ENCODE results near the gene NAGK. TPM values are rescaled to one million over a fixed set of nuclear protein-coding genes. Genes with fewer than 3 reads are reported as not detected.
"Not testable (repeated sequence)": the region's sequence is repeated elsewhere in the genome, so short reads cannot be mapped to it uniquely, and the experiment has no call there.

Gene NAGK
- total RNA-seq, 3 donors from 2014 or later (not counting 1 experiment from before 2014, with no cell fraction given) = 67.3 to 93.6 (median 74.9) TPM

DNA sequence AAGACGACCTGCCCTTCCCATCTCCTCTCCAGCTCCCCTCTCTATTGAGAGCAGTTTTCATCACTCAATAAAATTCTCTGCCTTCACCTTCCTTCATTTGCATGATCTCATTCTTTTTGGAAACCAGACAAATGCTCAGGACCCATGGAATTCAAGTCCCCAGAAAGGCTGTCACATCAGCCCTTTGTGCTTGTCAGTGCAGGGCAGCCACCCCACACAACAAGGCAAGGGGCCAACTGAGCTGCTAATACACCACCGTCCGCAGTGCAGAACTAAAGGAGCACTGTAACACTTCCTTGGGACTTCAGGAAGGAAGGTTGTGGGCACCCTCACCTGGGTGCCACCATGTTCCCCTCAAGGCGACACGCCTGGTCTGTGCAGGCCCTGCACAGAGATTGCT lies 35.4 kb downstream of the NAGK start:
- Histone ChIP-seq H3K4me3 (ENCODE audit: low read length) (no peak overlapping the region), H3K9me3 (ENCODE audit: control insufficient read depth, insufficient read depth, low read length) (no peaks in the 10 kb centered on the region), H3K27ac (ENCODE audit: low read length) (no peak overlapping the region), H3K4me1 (ENCODE audit: control insufficient read depth, insufficient read depth, low read length) (no peaks in the 10 kb centered on the region), H3K27me3 (ENCODE audit: control insufficient read depth, insufficient read depth, low read length) (no peaks in the 10 kb centered on the region), H3K36me3 (ENCODE audit: control insufficient read depth, insufficient read depth, low read length) (peaks cover under 1% of the 10 kb centered on the region)
- no peaks in the 10 kb centered on the region for H3K4me1 Mint-ChIP-seq
- no peak for DNase-seq
- ATAC-seq = no peak
- intact Hi-C loops (cut with micrococcal nuclease) = no loop called here
- H3K4me3 Mint-ChIP-seq = no peak overlapping the region
- WGBS (ENCODE audit: insufficient coverage) = 94% methylated on average over 5 of the region's 5 CpGs
- no peak overlapping the region for H3K27ac Mint-ChIP-seq
- TF ChIP-seq, protein P1, sequence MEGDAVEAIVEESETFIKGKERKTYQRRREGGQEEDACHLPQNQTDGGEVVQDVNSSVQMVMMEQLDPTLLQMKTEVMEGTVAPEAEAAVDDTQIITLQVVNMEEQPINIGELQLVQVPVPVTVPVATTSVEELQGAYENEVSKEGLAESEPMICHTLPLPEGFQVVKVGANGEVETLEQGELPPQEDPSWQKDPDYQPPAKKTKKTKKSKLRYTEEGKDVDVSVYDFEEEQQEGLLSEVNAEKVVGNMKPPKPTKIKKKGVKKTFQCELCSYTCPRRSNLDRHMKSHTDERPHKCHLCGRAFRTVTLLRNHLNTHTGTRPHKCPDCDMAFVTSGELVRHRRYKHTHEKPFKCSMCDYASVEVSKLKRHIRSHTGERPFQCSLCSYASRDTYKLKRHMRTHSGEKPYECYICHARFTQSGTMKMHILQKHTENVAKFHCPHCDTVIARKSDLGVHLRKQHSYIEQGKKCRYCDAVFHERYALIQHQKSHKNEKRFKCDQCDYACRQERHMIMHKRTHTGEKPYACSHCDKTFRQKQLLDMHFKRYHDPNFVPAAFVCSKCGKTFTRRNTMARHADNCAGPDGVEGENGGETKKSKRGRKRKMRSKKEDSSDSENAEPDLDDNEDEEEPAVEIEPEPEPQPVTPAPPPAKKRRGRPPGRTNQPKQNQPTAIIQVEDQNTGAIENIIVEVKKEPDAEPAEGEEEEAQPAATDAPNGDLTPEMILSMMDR (IDR thresholded peaks at IDR 0.05) = no peak
- H3K36me3 Mint-ChIP-seq = no peaks in the 10 kb centered on the region
- no peaks in the 10 kb centered on the region for H3K9me3 Mint-ChIP-seq
- H3K27me3 Mint-ChIP-seq (ENCODE audit: low read depth in 2 of 2) = peaks cover 7 to 10% of the 10 kb centered on the region in 2 donors

DNA sequence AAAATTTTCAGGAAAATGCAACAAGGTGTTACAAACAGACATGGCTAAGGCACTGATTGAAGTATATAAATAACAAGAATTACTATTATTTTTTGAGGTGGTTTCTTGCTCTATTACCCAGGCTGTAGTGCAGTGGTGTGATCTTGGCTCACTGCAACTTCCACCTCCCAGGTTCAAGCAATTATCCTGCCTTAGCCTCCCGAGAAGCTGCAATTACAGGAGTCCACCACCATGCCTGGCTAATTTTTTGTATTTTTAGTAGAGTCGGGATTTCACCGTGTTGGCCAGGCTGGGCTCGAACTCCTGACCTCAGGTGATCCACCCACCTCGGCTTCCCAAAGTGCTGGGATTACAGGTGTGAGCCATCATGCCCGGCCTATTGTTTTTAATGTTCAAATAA lies 38.0 kb downstream of the NAGK start:
- DNase-seq; H3K27me3 Mint-ChIP-seq (ENCODE audit: low read depth in 2 of 2); H3K4me3 Mint-ChIP-seq; H3K36me3 ChIP-seq (ENCODE audit: control insufficient read depth, insufficient read depth, low read length); H3K4me3 ChIP-seq (ENCODE audit: low read length); H3K27ac Mint-ChIP-seq; H3K4me1 ChIP-seq (ENCODE audit: control insufficient read depth, insufficient read depth, low read length); intact Hi-C loops (cut with micrococcal nuclease); H3K9me3 ChIP-seq (ENCODE audit: control insufficient read depth, insufficient read depth, low read length); H3K9me3 Mint-ChIP-seq; H3K27ac ChIP-seq (ENCODE audit: low read length); H3K27me3 ChIP-seq (ENCODE audit: control insufficient read depth, insufficient read depth, low read length); H3K4me1 Mint-ChIP-seq; H3K36me3 Mint-ChIP-seq; ATAC-seq: not testable (repeated sequence)
- WGBS (ENCODE audit: insufficient coverage) = 96% methylated on average over 5 of the region's 6 CpGs

DNA sequence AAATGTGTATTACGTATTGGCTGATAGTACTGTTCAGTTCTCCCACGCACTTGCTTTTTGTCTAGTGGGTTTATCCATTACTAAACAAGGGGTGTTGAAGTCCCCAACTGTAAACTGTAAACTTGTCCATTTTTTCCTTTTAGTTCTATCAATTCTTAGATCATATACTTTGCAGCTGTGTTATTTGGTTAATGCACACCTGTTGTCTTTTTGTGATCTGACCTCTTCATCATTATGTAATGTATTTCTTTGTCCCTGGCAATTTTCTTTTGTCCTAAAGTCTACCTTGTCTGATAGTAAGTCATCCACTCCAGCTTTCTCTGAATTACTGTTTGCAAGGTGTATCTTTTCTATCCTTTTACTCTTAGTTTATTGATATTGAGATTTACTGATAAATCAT lies 39.6 kb downstream of the NAGK start:
- ATAC-seq (no peak), DNase-seq (no peak)
- intact Hi-C loops (cut with micrococcal nuclease) = no loop called here
- H3K27me3 ChIP-seq (ENCODE audit: control insufficient read depth, insufficient read depth, low read length) = no peaks in the 10 kb centered on the region
- no peak overlapping the region for H3K4me3 ChIP-seq (ENCODE audit: low read length)
- no peak overlapping the region for H3K27ac ChIP-seq (ENCODE audit: low read length)
- Mint-ChIP-seq H3K27ac (no peak overlapping the region), H3K4me1 (no peaks in the 10 kb centered on the region), H3K4me3 (no peak overlapping the region), H3K36me3 (peaks cover 5% of the 10 kb centered on the region), H3K9me3 (no peaks in the 10 kb centered on the region), H3K27me3 (ENCODE audit: low read depth in 2 of 2) (peaks cover 0 to under 1% of the 10 kb centered on the region in 2 donors)
- peaks cover 8% of the 10 kb centered on the region for H3K36me3 ChIP-seq (ENCODE audit: control insufficient read depth, insufficient read depth, low read length)
- TF ChIP-seq, protein P1 (IDR thresholded peaks at IDR 0.05) = no peak
- 94% methylated on average over 2 of the region's 2 CpGs for WGBS (ENCODE audit: insufficient coverage)
- no peaks in the 10 kb centered on the region for H3K9me3 ChIP-seq (ENCODE audit: control insufficient read depth, insufficient read depth, low read length)
- no peaks in the 10 kb centered on the region for H3K4me1 ChIP-seq (ENCODE audit: control insufficient read depth, insufficient read depth, low read length)

DNA sequence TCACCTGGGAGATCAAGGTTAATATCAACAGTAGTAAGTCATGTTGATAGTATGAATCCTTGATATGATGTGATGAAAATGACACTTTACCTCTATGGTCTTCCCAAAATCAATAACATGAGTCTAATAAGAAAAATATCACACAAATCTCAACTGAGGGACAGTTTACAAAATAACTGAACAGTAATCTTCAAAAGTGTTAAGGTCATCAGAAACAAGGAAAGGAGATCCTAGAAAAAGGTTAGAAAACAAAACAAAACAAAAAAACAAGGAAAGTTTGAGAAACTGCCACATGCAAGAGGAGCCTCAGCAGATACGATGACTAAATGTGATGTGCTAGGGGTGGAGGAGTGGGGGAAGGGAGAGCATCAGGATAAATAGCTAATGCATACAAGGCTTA lies 45.4 kb downstream of the NAGK start:
- Mint-ChIP-seq H3K36me3 (peaks cover 14% of the 10 kb centered on the region), H3K4me3 (no peak overlapping the region), H3K9me3 (no peaks in the 10 kb centered on the region), H3K27me3 (ENCODE audit: low read depth in 2 of 2) (no peaks in the 10 kb centered on the region), H3K4me1 (no peaks in the 10 kb centered on the region), H3K27ac (no peak overlapping the region)
- WGBS (ENCODE audit: insufficient coverage) = 100% methylated on average over 1 of the region's 1 CpG
- H3K9me3 ChIP-seq (ENCODE audit: control insufficient read depth, insufficient read depth, low read length) = no peaks in the 10 kb centered on the region
- H3K36me3 ChIP-seq (ENCODE audit: control insufficient read depth, insufficient read depth, low read length) = peaks cover 24% of the 10 kb centered on the region
- no peak overlapping the region for H3K4me3 ChIP-seq (ENCODE audit: low read length)
- intact Hi-C loops (cut with micrococcal nuclease) = no loop called here
- no peaks in the 10 kb centered on the region for H3K27me3 ChIP-seq (ENCODE audit: control insufficient read depth, insufficient read depth, low read length)
- TF ChIP-seq, protein P1 (IDR thresholded peaks at IDR 0.05) = no peak
- no peaks in the 10 kb centered on the region for H3K4me1 ChIP-seq (ENCODE audit: control insufficient read depth, insufficient read depth, low read length)
- H3K27ac ChIP-seq (ENCODE audit: low read length) = no peak overlapping the region
- DNase-seq = no peak
- no peak for ATAC-seq

Data from natural killer cell (primary cell).